AG04449 (cell line): Measurements from ENCODE around the gene TNFSF11.

ENCODE experiments used
- CTCF ChIA-PET: fragments of 350-600 bp; formaldehyde crosslinking; extraction: SDS; loops from one replicate; lab custom pipeline; 2021; ENCODE audit warnings: antibody characterized with exemption; lab: Yijun Ruan, JAX
- POLR2A ChIA-PET: fragments of 400-600, 350-600 bp; formaldehyde crosslinking; extraction: SDS; loops from one replicate; lab custom pipeline; 2020; ENCODE audit warnings: antibody characterized with exemption, inconsistent platforms; lab: Yijun Ruan, JAX
- DNase-seq: peaks from one replicate; pipeline ENCODE4 v3.0.0-alpha.2; 2010; ENCODE audit warnings: low read depth, low spot score
- H3K4me3 ChIP-seq: 2 replicates; pipeline ENCODE4 v1.5.1; 2011; ENCODE audit warnings: low read depth, mild to moderate bottlenecking, control low read depth, low read length
- CTCF ChIP-seq: IDR thresholded peaks from one replicate; pipeline ENCODE4 v1.5.1; 2011; ENCODE audit warnings: mild to moderate bottlenecking, moderate library complexity, low read length, control low read depth, inconsistent platforms; ENCODE audit not compliant: insufficient read depth; ENCODE audit errors: missing control alignments

The TNFSF11 gene

GRCh38 chr13:42574011-42574410 is at the start of gene TNFSF11:
TNFSF11 (plus strand) TSS chr13:42574152; CDS start chr13:42574304, 152 bp downstream.
- POLR2A ChIA-PET: no interaction called here
- H3K4me3 ChIP-seq: no peak within 1 kb of the TSS; the same call in 1 of the 2 replicates
- no peak for TF ChIP-seq CTCF
- DNase-seq: no peak
- CTCF ChIA-PET: no interaction called here

GRCh38 chr13:42524487-42525034 is 49.4 kb upstream of the TNFSF11 start:
- DNase-seq: no peak
- TF ChIP-seq CTCF: no peak
- no peak overlapping the region for H3K4me3 ChIP-seq
- POLR2A ChIA-PET: no interaction called here
- CTCF ChIA-PET: interaction anchor here (1.0 kb wide), 1 partner anchor 296 kb away, joined by 3 read pairs; no protein-coding TSS in a partner anchor

- TF ChIP-seq CTCF: no peak
- CTCF ChIA-PET: no interaction called here
- no peak overlapping the region for H3K4me3 ChIP-seq
- POLR2A ChIA-PET: no interaction called here
- no peak for DNase-seq
These were observed 48.9 kb upstream of the TNFSF11 start for GRCh38 chr13:42525035-42525504.

- ChIA-PET POLR2A (no interaction called here), CTCF (no interaction called here)
- no peak overlapping the region for H3K4me3 ChIP-seq
- DNase-seq: no peak
- no peak for TF ChIP-seq CTCF
These were observed 47.7 kb upstream of the TNFSF11 start for GRCh38 chr13:42526276-42526675.

GRCh38 chr13:42526804-42527203 is 47.1 kb upstream of the TNFSF11 start:
- no peak for TF ChIP-seq CTCF
- DNase-seq: no peak
- no peak overlapping the region for H3K4me3 ChIP-seq
- CTCF ChIA-PET: no interaction called here
- POLR2A ChIA-PET: no interaction called here

GRCh38 chr13:42532561-42533335 is 41.2 kb upstream of the TNFSF11 start:
- DNase-seq: no peak
- no peak overlapping the region for H3K4me3 ChIP-seq
- ChIA-PET POLR2A (interaction anchor here (0.6 kb wide), 1 partner anchor 27 kb away, joined by 4 read pairs; no protein-coding TSS in a partner anchor), CTCF (no interaction called here)
- no peak for TF ChIP-seq CTCF
